ENCODE measurements around the gene TRDMT1. TPM values are rescaled to one million over a fixed set of nuclear protein-coding genes. Genes with fewer than 3 reads are reported as not detected.

Gene TRDMT1
- total RNA-seq (2022; extraction: Qiagen RNA extraction; ENCODE audit: low read depth), result 2.5 to 4.4 TPM (median 3.4 TPM) in 5 replicates

GRCh38 chr10:17200912-17201793, at the start of gene TRDMT1:
TSS of gene TRDMT1 (minus strand) at chr10:17201672. CDS start at chr10:17201634, 38 bp downstream.

GRCh38 chr10:17228091-17229015, 26.9 kb upstream of the TRDMT1 start, which contains the start of gene VIM:
TSS of gene VIM (plus strand) at chr10:17228241. CDS start at chr10:17229423, 1,182 bp downstream.

GRCh38 chr10:17129741-17130140, 71.7 kb downstream of the TRDMT1 start, which contains the start of gene CUBN:
TSS of gene CUBN (minus strand) at chr10:17129811. CDS start at chr10:17129765, 46 bp downstream.

Other genes starting within 250 kb of the TRDMT1 start
- 0.05 to 0.28 TPM (median 0.11 TPM) in 5 replicates for gene CUBN, start 71.9 kb downstream of the TRDMT1 start, total RNA-seq (2022; extraction: Qiagen RNA extraction; ENCODE audit: low read depth)
- 1,774 to 2,057 TPM (median 1,913 TPM) in 5 replicates for gene VIM, start 26.6 kb upstream of the TRDMT1 start, total RNA-seq (2022; extraction: Qiagen RNA extraction; ENCODE audit: low read depth)

Measured in A549 treated with CpdA at 1 μM for 4 hours (cell line).